GM12874 (cell line): Measurements from ENCODE around the gene ACTN2.

Experiments
- CTCF ChIP-seq: IDR thresholded peaks from 2 replicates; pipeline ENCODE4 v1.5.1; 2011; ENCODE audit warnings: low read depth, mild to moderate bottlenecking, control low read depth, low read length, moderate library complexity; ENCODE audit not compliant: insufficient read depth

Gene ACTN2

GRCh38 chr1:236760986-236761385 is 74.7 kb downstream of the ACTN2 start:
- no peak for TF ChIP-seq CTCF

- TF ChIP-seq CTCF, result no peak
These were observed 75.3 kb downstream of the ACTN2 start for GRCh38 chr1:236761397-236762132.

- no peak for TF ChIP-seq CTCF
These were observed 76.1 kb downstream of the ACTN2 start for GRCh38 chr1:236762410-236762809.

DNA sequence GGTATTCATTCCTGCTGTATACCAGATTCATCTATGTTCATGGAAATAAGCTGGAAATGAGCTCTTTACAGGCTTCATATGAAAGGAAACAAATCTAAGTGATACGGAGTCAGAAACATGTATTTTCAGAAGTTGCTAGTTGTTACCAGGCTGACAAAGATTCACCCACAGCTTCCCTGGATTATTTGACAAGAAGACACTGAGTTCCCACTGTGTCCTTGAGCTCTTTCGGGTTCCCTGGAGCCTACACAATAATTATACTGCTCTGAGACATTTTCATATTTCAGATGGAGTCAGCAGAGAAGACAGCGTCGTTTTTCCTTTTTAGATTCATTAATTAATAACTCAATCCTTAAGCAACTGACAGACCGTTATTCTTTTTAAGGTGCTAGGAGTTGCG is 79.5 kb downstream of the ACTN2 start:
- TF ChIP-seq CTCF, result no peak

GRCh38 chr1:236766506-236766905 is 80.2 kb downstream of the ACTN2 start:
- TF ChIP-seq CTCF, result no peak

DNA sequence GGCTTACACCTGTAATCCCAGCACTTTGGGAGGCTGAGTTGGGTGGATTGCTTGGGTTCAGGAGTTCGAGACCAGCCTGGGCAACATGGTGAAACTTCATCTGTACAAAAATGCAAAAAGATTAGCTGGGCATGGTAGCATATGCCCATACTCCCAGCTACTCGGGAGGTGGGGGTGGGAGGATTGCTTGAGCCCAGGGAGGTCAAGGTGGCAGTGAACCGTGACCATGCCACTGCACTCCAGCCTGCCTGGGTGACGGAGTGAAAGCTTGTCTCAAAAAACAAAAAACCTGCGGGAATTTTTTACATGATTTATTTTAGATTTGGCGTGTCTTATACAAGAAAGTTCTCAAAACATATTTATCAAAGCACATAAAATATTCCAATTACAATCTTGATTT is 81.0 kb downstream of the ACTN2 start:
- TF ChIP-seq CTCF, result no peak

DNA sequence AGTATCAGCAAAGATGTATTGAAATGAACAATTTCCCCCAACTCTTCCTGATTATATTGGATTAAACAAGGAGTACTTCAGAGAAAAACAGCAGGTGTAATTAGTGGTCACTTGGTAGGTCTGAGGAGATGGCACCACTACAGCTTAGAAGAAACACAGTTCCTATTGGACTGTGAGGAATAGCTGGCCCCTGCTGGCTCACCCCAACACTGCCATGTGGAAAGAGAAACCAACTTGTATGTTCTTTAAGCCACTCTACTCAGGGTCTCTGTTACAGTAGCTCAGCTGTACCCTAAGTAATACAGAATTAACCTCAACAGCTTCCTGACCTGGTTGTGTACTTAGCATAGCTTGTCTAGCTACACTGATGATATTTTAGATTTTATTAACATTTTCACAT is 82.3 kb downstream of the ACTN2 start:
- TF ChIP-seq CTCF, result no peak
